Lower lobe of right lung (tissue), 2 donors: ENCODE data around the gene BRIP1. TPM values are rescaled to one million over a fixed set of nuclear protein-coding genes. Genes with fewer than 3 reads are reported as not detected.

ENCODE experiments used
- ATAC-seq, 2 donors: fragments of 200-7000 bp; cut with Tn5 transposase; one replicate each; pipeline ENCODE4 v1.9.1; 2020 to 2022; ENCODE audit warnings: mild to moderate bottlenecking in 2 of 2, moderate library complexity in 2 of 2
- DNase-seq: peaks from one replicate; pipeline ENCODE4 v3.0.0-alpha.2; 2020
- H3K27ac ChIP-seq: fragments of 200-600 bp; one replicate; pipeline ENCODE4 v1.8.0; 2022
- H3K27me3 ChIP-seq: fragments of 200-600 bp; one replicate; pipeline ENCODE4 v1.8.0; 2022; ENCODE audit warnings: low read depth
- H3K36me3 ChIP-seq: fragments of 200-600 bp; one replicate; pipeline ENCODE4 v1.8.0; 2022; ENCODE audit warnings: mild to moderate bottlenecking
- H3K4me1 ChIP-seq: fragments of 200-600 bp; one replicate; pipeline ENCODE4 v1.8.0; 2022
- H3K4me3 ChIP-seq: fragments of 200-600 bp; one replicate; pipeline ENCODE4 v1.8.0; 2022; ENCODE audit warnings: mild to moderate bottlenecking
- H3K9me3 ChIP-seq: fragments of 200-600 bp; one replicate; pipeline ENCODE4 v1.8.0; 2022
- CTCF ChIP-seq: fragments of 200-600 bp; IDR thresholded peaks from one replicate; pipeline ENCODE4 v1.8.0; 2022; ENCODE audit warnings: antibody characterized with exemption, mild to moderate bottlenecking
- intact Hi-C: fragments of 100-400 bp; cut with DNase I; formaldehyde crosslinking; loops from one replicate; pipeline ENCODE4 v1.11.0; 2022
- total RNA-seq: library from RNA; stranded (reverse); fragmentation: NEBNext Ultra II Directional; extraction: Animal tissue kit (Norgen Biotek cat#: 25700); gene quantifications from one replicate; pipeline ENCODE4 v1.2.1, GENCODE V29; 2021
- donor health status: DM: no; HTN: yes; CAD: no; lungs with severe emphysema.

The BRIP1 gene
- total RNA-seq, 1 donor from 2014 or later: 0.83 TPM

DNA sequence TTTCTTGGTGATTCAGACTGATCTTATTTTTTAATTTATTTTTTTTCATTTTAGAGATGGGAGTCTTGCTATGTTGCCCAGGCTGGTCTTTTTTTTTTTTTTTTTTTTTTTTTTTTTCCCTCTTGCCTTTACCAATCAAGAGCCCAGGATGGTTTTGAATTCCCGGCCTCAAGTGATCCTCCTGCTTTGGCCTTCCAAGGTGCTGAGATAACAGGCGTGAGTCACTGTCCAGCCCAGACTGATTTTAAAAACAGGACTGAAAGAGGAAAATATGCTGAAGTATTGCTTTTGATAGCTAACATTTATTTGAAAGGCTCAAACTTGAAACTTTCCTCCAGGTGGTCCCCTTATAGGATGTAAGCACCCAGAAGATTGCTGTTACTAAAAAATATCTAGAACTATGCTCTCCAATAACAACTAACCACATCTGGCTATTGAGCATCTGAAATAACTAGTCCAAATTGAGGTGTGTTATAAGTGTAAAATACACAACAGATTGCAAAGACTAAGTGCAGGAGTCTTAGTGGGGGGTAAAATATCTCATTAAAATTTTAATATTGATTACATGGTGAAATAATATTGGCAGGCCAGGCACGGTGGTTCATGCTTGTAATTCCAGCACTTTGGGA is 15.8 kb upstream of the BRIP1 start:
- Histone ChIP-seq H3K9me3 (no peaks in the 10 kb centered on the region), H3K4me1 (no peaks in the 10 kb centered on the region), H3K4me3 (no peak overlapping the region), H3K27ac (no peak overlapping the region), H3K27me3 (no peaks in the 10 kb centered on the region), H3K36me3 (peaks cover 76% of the 10 kb centered on the region)
- no peak for DNase-seq
- intact Hi-C loops: no loop called here
- no peak for TF ChIP-seq CTCF
- ATAC-seq: no peak

GRCh38 chr17:61878520-61878919 is 15.2 kb upstream of the BRIP1 start:
- intact Hi-C loops: no loop called here

GRCh38 chr17:61877837-61878236 is 14.5 kb upstream of the BRIP1 start:
- no peak for ATAC-seq
- no peaks in the 10 kb centered on the region for H3K9me3 ChIP-seq
- TF ChIP-seq CTCF: no peak
- intact Hi-C loops: no loop called here
- DNase-seq: no peak
- H3K4me3 ChIP-seq: no peak overlapping the region
- no peak overlapping the region for H3K27ac ChIP-seq
- peaks cover 66% of the 10 kb centered on the region for H3K36me3 ChIP-seq
- no peaks in the 10 kb centered on the region for H3K4me1 ChIP-seq
- H3K27me3 ChIP-seq: no peaks in the 10 kb centered on the region

More at GRCh38 chr17:61878520-61878919, 15.2 kb upstream of the BRIP1 start:
- Histone ChIP-seq H3K36me3 (peaks cover 72% of the 10 kb centered on the region), H3K27me3 (no peaks in the 10 kb centered on the region), H3K27ac (no peak overlapping the region), H3K9me3 (no peaks in the 10 kb centered on the region), H3K4me3 (no peak overlapping the region), H3K4me1 (no peaks in the 10 kb centered on the region)
- ATAC-seq (no peak), DNase-seq (no peak)
- no peak for TF ChIP-seq CTCF

DNA sequence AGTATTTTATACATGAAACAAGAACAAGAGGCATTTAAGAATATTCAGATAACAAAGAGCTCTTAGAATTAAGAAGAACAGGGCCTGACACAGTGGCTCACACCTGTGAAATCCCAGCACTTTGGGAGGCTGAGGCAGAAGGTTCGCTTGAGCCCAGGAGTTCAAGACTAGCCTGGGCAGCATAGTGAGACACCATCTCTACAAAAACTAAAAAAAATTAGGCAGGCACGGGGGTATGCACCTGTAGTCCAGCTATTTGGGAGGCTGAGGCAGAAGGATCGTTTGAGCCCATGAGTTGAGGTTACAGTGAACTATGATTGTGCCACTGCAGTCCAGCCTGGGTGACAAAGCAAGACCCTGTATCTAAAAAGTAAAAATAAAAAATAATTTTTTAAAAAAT is 12.5 kb upstream of the BRIP1 start:
- no peaks in the 10 kb centered on the region for H3K4me1 ChIP-seq
- H3K27me3 ChIP-seq: no peaks in the 10 kb centered on the region
- H3K9me3 ChIP-seq: no peaks in the 10 kb centered on the region
- no peak overlapping the region for H3K4me3 ChIP-seq
- H3K36me3 ChIP-seq: peaks cover 73% of the 10 kb centered on the region
- DNase-seq (no peak), ATAC-seq (no peak)
- no peak overlapping the region for H3K27ac ChIP-seq
- TF ChIP-seq CTCF: no peak
- intact Hi-C loops: no loop called here

DNA sequence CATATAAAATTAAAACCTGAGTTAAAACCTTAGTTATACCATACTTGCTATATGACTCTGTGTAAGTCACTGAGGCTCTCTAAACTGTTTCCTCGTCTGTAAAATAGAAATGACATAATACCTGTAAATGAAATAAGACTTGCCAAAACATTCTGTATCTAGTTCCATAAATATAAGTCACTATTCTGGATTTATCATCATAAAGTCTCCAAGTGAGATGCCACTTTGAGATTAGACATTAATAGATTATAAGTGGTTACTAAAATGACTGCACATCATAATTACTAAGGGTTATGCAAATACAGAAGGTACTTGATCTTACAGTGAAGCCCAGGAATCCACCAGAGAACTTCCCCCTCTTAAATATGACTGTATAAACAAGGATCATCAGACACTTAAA is 12.0 kb upstream of the BRIP1 start:
- Histone ChIP-seq H3K36me3 (peaks cover 72% of the 10 kb centered on the region), H3K4me1 (no peaks in the 10 kb centered on the region), H3K27ac (no peak overlapping the region), H3K27me3 (no peaks in the 10 kb centered on the region), H3K4me3 (no peak overlapping the region), H3K9me3 (no peaks in the 10 kb centered on the region)
- TF ChIP-seq CTCF: no peak
- ATAC-seq (peak in 1 of 2 donors; percentile 54), DNase-seq (no peak)
- intact Hi-C loops: no loop called here
